GM12865 (cell line): ENCODE measurements around the gene ERGIC1.

ENCODE experiments used
- DNase-seq: peaks from one replicate; pipeline ENCODE4 v3.0.0; 2010; ENCODE audit warnings: low read depth
- H3K4me3 ChIP-seq: 2 replicates; pipeline ENCODE4 v1.5.1; 2011; ENCODE audit warnings: mild to moderate bottlenecking, low read depth, low read length, control low read depth
- CTCF ChIP-seq: IDR thresholded peaks from 2 replicates; pipeline ENCODE4 v1.5.1; 2011; ENCODE audit warnings: low read length, control low read depth, low read depth, inconsistent platforms; ENCODE audit not compliant: insufficient read depth; ENCODE audit errors: missing control alignments

ERGIC1 gene

GRCh38 chr5:172802112-172802511 lies 31.9 kb upstream of the ERGIC1 start:
- no peak for TF ChIP-seq CTCF
- DNase-seq, result no peak
- H3K4me3 ChIP-seq, result no peak overlapping the region

GRCh38 chr5:172802567-172803176 lies 31.4 kb upstream of the ERGIC1 start:
- no peak for TF ChIP-seq CTCF
- no peak for DNase-seq

GRCh38 chr5:172805018-172805683 lies 28.9 kb upstream of the ERGIC1 start:
- H3K4me3 ChIP-seq, result no peak overlapping the region
- no peak for TF ChIP-seq CTCF
- DNase-seq, result no peak

More at GRCh38 chr5:172802567-172803176, 31.4 kb upstream of the ERGIC1 start:
- no peak overlapping the region for H3K4me3 ChIP-seq

GRCh38 chr5:172805736-172806255 lies 28.3 kb upstream of the ERGIC1 start:
- DNase-seq, result no peak
- TF ChIP-seq CTCF, result no peak
- no peak overlapping the region for H3K4me3 ChIP-seq

- no peak for TF ChIP-seq CTCF
- H3K4me3 ChIP-seq, result peak overlapping the region; percentile 39
- peak; percentile 95 for DNase-seq
Observed at GRCh38 chr5:172806897-172807672, 27.0 kb upstream of the ERGIC1 start.

- peak overlapping the region; percentile 39 for H3K4me3 ChIP-seq
- peak; percentile 26 for DNase-seq
- TF ChIP-seq CTCF, result no peak
Observed at GRCh38 chr5:172807766-172808311, 26.2 kb upstream of the ERGIC1 start.
